Stimulated activated memory B cell treated with anti-CD40 and anti-IgM and Interleukin-4, amounts not matched to agents 10 μg/mL and 1 μg/mL and 100 μg/mL, for 72 hours (primary cell): ENCODE results near the gene PSD.

Experiments used
- ATAC-seq: fragments of 150-1000 bp; cut with Tn5 transposase; 2 replicates; pipeline ENCODE4 v1.10.0; 2021
- H3K27ac Mint-ChIP-seq: one replicate; pipeline ENCODE4 v1.8.0; 2022; ENCODE audit warnings: mild to moderate bottlenecking, mixed read lengths
- H3K27me3 Mint-ChIP-seq: one replicate; pipeline ENCODE4 v1.8.0; 2022; ENCODE audit warnings: mixed read lengths
- H3K36me3 Mint-ChIP-seq: one replicate; pipeline ENCODE4 v1.8.0; 2022; ENCODE audit warnings: mixed read lengths
- H3K4me1 Mint-ChIP-seq: one replicate; pipeline ENCODE4 v1.8.0; 2022; ENCODE audit warnings: mixed read lengths
- H3K4me3 Mint-ChIP-seq: one replicate; pipeline ENCODE4 v1.8.0; 2022; ENCODE audit warnings: mild to moderate bottlenecking, moderate library complexity, mixed read lengths
- H3K9me3 Mint-ChIP-seq: one replicate; pipeline ENCODE4 v1.8.0; 2022; ENCODE audit warnings: mixed read lengths

PSD gene

GRCh38 chr10:102371295-102371694 lies 47.3 kb downstream of the PSD start:
- H3K27ac Mint-ChIP-seq, result no peak overlapping the region

GRCh38 chr10:102368077-102368476 lies 50.5 kb downstream of the PSD start:
- no peak for ATAC-seq
- Mint-ChIP-seq H3K4me1 (no peaks in the 10 kb centered on the region), H3K36me3 (peaks cover 89% of the 10 kb centered on the region), H3K4me3 (no peak overlapping the region), H3K9me3 (no peaks in the 10 kb centered on the region), H3K27me3 (no peaks in the 10 kb centered on the region), H3K27ac (no peak overlapping the region)

More at GRCh38 chr10:102371295-102371694, 47.3 kb downstream of the PSD start:
- ATAC-seq, result no peak
- H3K4me1 Mint-ChIP-seq, result no peaks in the 10 kb centered on the region
- no peaks in the 10 kb centered on the region for H3K27me3 Mint-ChIP-seq
- no peaks in the 10 kb centered on the region for H3K9me3 Mint-ChIP-seq
- H3K36me3 Mint-ChIP-seq, result peaks cover 81% of the 10 kb centered on the region
- no peak overlapping the region for H3K4me3 Mint-ChIP-seq

GRCh38 chr10:102367441-102367840 lies 51.1 kb downstream of the PSD start:
- no peak for ATAC-seq
- H3K27ac Mint-ChIP-seq, result no peak overlapping the region
- no peaks in the 10 kb centered on the region for H3K27me3 Mint-ChIP-seq
- no peaks in the 10 kb centered on the region for H3K9me3 Mint-ChIP-seq
- H3K4me1 Mint-ChIP-seq, result no peaks in the 10 kb centered on the region
- peaks cover 89% of the 10 kb centered on the region for H3K36me3 Mint-ChIP-seq
- no peak overlapping the region for H3K4me3 Mint-ChIP-seq

- no peaks in the 10 kb centered on the region for H3K9me3 Mint-ChIP-seq
- ATAC-seq, result no peak
- no peak overlapping the region for H3K27ac Mint-ChIP-seq
- H3K4me1 Mint-ChIP-seq, result no peaks in the 10 kb centered on the region
- no peak overlapping the region for H3K4me3 Mint-ChIP-seq
- H3K27me3 Mint-ChIP-seq, result no peaks in the 10 kb centered on the region
- H3K36me3 Mint-ChIP-seq, result peaks cover 93% of the 10 kb centered on the region
These were observed 59.7 kb downstream of the PSD start for GRCh38 chr10:102358712-102359382.

- Mint-ChIP-seq H3K9me3 (no peaks in the 10 kb centered on the region), H3K27me3 (no peaks in the 10 kb centered on the region), H3K4me1 (no peaks in the 10 kb centered on the region), H3K36me3 (peaks cover 67% of the 10 kb centered on the region), H3K4me3 (no peak overlapping the region), H3K27ac (no peak overlapping the region)
- ATAC-seq, result no peak
These were observed 64.1 kb downstream of the PSD start for GRCh38 chr10:102354451-102354850.
